Endothelial cell of umbilical vein (primary cell): ENCODE results near the gene PTK6.

Source experiments
- POLR2A ChIP-seq: IDR thresholded peaks from 2 replicates; pipeline ENCODE4 v1.6.1; 2012; ENCODE audit warnings: low read depth, mild to moderate bottlenecking, control low read depth, low read length
- POLR2AphosphoS5 ChIP-seq: IDR thresholded peaks from 2 replicates; pipeline ENCODE4 v1.6.1; 2012; ENCODE audit warnings: low read depth, mild to moderate bottlenecking, control low read depth, low read length, moderate library complexity; ENCODE audit not compliant: insufficient read depth
- TF ChIP-seq, protein P1 (sequence below), 2 donors: IDR thresholded peaks; 1 replicate in 1 of 2; 2 replicates in 1 of 2; pipeline ENCODE4 v1.5.1; 2011; ENCODE audit warnings: low read length in 2 of 2, mild to moderate bottlenecking in 2 of 2, moderate library complexity in 2 of 2, control low read depth in 1 of 2, inconsistent platforms in 1 of 2, low read depth in 1 of 2; ENCODE audit not compliant: insufficient read depth in 1 of 2; ENCODE audit errors: extremely low read depth in 1 of 2

DNA sequence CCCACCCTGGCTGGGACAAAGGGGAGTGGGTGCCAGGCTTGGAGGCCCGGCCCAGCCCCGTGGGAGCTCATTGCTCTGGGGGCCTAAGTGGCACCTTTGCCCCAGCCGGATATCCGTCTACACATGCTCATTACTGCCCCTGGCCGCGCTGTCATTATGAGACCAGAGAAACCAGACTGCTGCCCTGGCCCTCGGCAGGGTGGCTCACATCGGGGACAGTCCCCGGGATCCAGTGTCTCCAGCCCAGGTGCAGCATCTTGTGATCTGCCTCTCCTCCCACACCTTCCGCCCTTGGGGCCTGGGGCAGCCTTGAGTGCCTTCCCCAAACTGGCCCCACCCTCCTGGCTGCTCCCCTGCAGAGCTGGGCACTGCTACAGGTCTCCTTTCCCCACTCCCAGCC, 5.5 kb upstream of the PTK6 start:
- TF ChIP-seq POLR2A = no peak
- TF ChIP-seq POLR2AphosphoS5 = no peak
- TF ChIP-seq, protein P1, sequence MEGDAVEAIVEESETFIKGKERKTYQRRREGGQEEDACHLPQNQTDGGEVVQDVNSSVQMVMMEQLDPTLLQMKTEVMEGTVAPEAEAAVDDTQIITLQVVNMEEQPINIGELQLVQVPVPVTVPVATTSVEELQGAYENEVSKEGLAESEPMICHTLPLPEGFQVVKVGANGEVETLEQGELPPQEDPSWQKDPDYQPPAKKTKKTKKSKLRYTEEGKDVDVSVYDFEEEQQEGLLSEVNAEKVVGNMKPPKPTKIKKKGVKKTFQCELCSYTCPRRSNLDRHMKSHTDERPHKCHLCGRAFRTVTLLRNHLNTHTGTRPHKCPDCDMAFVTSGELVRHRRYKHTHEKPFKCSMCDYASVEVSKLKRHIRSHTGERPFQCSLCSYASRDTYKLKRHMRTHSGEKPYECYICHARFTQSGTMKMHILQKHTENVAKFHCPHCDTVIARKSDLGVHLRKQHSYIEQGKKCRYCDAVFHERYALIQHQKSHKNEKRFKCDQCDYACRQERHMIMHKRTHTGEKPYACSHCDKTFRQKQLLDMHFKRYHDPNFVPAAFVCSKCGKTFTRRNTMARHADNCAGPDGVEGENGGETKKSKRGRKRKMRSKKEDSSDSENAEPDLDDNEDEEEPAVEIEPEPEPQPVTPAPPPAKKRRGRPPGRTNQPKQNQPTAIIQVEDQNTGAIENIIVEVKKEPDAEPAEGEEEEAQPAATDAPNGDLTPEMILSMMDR (IDR thresholded peaks at IDR 0.05; ENCODE audit: extremely low read depth in 1 of 2, insufficient read depth in 1 of 2, low read depth in 1 of 2, low read length in 2 of 2) = no peak
